HG03039 (cell line): Measurements from ENCODE around the gene KAT2A.

Source experiments
- ATAC-seq: cut with Tn5 transposase; IDR thresholded peaks from one replicate; pipeline ENCODE4 v1.9.1; 2021; ENCODE audit warnings: mild to moderate bottlenecking, moderate library complexity; ENCODE audit not compliant: unreplicated experiment

Gene KAT2A

DNA sequence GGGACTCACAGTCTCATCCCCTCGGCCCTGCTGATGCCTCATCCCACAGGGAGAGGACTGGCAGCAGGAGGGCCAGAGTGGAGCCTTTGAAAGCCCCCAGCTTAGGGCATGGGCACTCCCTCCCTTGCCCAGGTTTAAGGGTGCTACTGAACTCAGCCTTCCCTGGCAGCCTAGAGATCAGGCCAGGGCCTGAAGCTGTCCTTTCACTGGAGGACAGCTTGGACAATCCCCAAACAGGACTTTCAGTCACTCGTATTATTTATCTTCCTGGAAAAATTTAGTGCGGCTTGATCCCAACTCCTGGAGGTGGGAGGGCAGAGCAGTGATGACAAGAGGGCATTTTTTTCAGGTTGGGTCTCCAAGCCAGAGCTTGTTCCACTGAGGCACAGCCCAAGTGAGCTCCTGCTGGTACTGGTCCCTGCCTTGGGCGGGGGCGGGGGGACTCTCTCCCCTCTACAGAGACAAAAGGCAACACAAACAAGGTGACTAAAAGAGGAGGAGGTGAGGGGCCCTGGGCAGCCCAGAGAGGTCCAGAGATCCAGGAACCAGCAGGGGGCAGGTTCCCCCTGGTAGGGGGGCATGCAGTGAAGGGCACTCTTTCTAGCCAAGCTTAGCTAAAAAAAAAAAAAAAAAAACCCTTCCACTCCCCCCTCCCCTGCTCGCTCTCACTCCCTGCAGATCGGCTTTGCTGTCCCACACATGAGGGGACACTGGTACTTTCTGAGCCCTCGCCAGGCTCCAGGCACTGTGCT, 24.6 kb downstream of the KAT2A start:
- no peak for ATAC-seq

DNA sequence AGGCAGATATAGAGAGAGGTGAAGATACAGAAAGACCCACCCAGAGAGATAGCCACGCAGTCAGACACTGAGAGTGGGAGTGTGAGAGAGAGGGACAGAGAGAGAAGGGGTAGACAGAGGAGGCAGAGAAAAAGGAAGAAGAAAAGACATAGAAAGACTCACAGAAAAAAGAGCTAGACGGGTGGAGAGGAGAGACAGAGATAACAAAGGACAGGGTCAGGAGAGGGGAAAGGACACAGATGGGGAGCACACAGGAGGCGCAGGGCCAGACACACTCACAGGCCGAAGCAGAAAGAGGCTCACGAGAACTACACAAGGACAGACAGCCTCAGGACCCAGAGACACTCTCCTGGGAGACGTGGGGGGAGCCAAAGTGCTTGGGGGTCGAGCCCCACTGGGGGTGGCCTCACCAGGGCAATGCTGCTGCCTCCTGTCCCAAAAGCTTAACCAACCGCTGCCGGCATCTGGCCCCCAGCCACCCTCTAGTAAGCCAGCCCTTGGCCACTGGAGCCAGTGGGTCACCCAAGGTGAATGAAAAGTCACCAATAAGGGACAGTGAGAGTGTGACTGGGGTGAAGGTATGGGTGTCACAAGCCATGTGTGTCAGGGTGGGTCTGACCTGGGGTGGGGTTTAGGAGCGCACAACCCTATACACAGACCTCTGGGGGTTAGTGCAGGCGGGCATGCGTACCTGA, 26.6 kb downstream of the KAT2A start:
- ATAC-seq, result no peak

- no peak for ATAC-seq
Observed at GRCh38 chr17:42092939-42093338, 28.2 kb downstream of the KAT2A start.

DNA sequence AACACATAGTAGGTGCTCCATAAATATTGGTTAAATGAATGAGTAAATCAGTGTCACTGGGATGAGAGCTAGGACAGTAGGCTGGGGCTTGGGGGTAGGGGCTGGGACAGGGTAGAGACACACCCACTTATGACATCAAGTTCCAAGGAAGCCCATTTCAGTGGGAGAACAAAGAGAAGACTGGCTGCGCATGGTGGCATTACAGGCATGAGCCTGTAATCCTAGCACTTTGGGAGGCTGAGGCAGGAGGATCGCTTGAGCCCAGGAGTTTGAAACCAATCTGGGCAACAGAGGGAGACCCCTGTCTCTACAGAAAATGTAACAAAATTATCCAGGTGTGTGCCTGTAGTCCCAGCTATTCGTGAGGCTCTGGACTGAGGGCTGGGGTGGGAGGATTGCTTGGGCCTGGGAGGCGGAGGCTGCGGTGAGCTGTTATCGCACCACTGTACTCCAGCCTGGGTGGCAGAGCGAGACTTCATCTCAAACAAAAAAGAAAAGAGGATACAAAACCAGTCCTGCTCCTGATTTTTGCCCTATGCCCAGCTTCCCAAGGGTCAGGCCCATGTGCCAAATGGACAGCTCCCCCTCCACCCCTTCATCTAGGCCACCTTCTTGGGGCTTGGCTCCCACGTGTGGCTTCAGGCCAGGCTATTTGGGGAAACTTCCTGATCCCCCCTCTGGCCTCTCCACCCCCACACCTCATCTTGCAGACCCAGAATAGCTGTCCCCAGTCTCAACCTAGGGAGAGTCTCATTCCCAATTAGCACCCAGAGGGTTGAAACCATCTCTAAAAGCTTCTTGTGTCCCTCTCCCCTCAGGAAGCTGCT, 30.0 kb downstream of the KAT2A start:
- ATAC-seq, result no peak

GRCh38 chr17:42088736-42089135, 32.4 kb downstream of the KAT2A start:
- ATAC-seq, result no peak

- no peak for ATAC-seq
Observed at GRCh38 chr17:42087736-42088705, 33.1 kb downstream of the KAT2A start.

- ATAC-seq, result no peak
Observed at GRCh38 chr17:42087042-42087701, 34.0 kb downstream of the KAT2A start.

DNA sequence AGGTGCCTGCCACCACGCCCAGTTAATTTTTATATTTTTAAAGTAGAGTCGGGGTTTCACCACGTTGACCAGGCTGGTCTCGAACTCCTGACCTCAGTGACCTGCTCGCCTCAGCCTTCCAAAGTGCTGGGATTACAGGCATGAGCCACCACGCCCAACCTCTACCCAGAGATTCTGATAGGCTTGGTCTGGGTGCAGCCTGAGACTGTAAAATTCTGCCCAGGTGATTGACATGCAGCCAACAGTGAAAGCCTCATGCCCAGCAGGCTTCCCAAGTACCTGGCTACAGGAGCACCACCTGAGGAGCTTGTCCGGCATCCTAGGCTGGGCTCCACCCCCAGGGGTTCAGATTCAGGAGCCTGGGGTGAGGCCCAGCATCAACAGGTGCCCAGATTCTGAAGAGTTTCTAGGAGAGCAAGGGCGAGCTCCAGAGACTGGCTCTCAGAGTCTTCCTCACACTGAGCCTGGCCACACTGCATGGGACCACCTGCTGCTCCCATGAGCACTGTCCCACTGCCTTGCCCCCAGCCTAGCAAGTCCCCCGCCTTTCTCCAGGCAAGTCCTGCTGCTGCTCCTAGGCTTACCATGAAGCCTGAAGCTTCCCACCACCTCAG, 39.5 kb downstream of the KAT2A start:
- ATAC-seq, result no peak

GRCh38 chr17:42079541-42079940, 41.6 kb downstream of the KAT2A start:
- ATAC-seq, result no peak

DNA sequence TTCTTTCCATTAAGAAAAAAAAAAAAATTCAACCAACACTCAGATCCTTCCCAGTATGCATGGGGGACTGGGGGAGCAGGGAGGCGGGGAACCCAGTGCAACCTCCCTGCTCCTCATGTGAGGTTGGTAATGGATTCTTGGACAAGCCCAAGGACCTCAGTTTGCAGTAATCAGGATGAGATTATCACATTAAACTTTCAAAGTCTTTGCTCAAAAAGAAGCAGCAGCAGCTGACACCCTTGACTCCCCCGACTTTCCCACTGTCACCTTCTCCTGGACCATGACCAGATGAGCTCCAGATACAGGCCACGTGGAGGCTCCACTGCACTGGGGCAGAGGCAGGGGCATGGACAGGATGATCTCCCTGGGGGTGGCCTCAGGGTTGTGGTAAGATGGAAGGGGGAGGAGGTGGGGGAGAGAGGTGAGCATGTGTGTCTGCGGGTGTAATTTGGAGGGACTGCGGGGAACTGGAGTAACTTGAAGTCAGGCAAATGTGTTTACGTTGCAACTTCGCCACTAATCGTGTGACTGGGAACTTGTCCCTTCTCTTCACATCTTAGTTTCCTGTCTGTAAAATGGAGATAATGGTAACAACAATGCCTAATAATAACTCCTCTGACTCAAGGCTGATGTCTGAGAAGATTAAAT, 42.6 kb downstream of the KAT2A start:
- no peak for ATAC-seq

- ATAC-seq, result no peak
Observed at GRCh38 chr17:42077755-42078154, 43.4 kb downstream of the KAT2A start.

DNA sequence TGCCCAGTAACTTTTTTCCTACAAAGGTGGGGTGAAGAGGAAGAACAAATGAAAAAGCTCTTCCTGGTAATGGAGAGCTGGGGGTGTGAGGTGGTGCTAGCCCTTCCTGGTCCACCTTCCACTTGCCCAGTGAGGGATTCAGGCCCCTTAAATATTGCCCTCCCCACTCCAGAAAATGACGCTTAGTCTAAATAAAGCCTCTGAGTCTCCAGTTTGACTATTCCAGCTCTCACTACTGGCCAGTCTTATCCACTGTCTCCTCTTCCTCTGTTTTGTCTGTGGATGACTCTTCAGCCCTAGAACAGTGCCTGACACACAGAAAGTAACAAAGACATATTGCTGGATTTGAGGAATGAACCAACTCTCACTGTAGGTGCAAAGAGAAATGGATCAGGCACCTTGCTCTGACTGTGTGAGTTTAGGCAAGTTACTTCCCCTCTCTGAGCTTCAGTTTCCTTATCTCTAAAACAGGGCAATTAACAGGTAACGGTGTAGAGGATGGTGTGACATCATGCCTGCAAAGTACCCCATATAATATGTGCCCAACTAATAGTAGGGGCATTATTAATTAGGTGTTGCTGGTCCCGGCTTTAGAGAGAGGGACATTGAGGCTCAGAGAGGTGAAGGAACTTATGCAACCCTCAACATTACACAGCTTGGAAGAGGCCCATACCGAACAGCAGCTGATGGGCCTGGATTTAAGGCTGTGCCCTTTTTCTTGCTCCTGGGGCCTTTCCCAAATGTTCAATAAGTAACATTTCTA, 44.2 kb downstream of the KAT2A start:
- ATAC-seq, result no peak

- ATAC-seq, result no peak
Observed at GRCh38 chr17:42075789-42076188, 45.4 kb downstream of the KAT2A start.

DNA sequence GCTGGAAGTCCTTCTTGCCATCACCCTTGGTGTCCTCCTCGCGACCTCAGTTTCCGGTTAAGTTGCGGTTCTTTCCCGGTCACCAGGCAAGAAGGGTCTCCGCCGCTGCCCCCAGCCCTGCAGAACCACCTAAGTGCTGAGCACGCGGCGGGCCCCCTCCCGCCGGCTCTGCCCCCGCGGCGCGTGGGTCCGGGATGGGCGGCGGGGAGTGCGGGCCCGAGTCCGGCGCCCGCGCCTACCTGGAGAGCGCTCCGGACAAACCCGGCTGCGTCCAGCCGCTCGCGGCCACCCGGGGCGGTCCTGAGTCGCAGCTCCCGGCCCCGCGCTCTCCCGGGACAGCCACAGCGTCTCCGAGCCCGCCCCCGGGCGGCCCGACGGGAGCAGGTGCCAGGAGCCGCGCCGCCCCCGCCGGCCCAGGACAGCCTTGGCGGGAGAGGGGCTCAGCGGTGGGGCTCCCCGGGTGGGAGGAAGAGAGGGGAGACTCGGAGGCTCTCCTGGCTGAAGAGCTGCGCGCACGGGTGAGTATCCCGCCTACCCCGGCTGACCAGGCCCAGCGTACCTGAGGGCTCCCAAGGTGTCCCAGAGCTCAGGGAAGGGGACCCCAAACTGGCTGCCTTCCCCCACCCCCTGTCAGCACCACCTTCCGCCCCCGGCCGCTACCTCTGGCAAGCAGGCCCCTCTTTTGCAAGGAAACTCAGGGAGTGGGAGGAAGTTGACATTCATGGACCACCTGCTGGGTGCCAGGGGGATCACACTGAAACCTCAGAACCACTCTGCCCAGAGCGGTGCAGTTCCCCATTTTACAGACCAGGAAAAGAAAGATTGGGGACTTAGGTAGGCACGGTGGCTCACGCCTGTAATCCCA, 48.6 kb downstream of the KAT2A start:
- ATAC-seq, result no peak

- ATAC-seq, result no peak
Observed at GRCh38 chr17:42071810-42072209, 49.4 kb downstream of the KAT2A start.

GRCh38 chr17:42068979-42069378, 52.2 kb downstream of the KAT2A start:
- ATAC-seq, result no peak

DNA sequence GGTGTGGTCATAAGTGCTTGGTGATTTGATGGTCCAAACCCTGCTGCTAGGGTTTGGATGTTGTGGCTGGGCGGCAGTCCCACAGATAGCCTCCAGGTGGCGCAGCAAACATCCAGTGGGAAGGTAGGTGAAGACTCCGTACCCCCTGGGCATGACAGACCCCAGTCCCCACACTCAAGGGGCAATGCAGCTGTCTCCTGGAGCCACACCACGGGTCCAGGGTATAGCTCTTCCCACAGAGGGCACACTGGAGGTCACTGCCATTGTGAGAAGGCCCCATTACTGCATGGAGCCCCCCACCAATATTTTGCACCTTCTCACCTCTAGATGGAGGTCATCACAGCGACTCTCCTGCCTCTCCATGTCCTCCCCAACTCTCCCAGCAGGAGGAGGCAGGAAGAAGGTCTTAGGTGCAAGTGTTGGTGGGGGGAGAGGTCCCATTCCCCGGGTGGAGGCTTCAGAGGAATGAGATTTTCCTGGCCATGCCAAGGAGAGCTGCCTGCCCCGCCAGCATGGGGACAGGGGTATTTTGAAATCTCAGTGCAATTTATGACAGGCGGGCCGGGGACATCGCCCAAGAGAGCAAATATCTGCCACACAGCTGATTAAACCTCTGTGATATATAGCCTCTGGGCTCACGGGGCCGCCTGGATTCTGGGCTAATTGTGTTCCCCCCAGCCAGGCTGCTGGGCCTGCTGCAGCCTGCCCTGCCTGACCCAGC, 53.6 kb downstream of the KAT2A start:
- ATAC-seq, result no peak
